NCI-H2107 treated with DMSO at 0.1 percent for 48 hours (cell line): ENCODE measurements around the gene RPL28.
"Not testable (repeated sequence)": the region's sequence is repeated elsewhere in the genome, so short reads cannot be mapped to it uniquely, and the experiment has no call there.

Experiments used
- DNase-seq: peaks from one replicate; lab custom pipeline; 2025; ENCODE audit not compliant: unreplicated experiment; lab: John Stamatoyannopoulos, UW

Gene RPL28

GRCh38 chr19:55447421-55448174, 61.9 kb downstream of the RPL28 start:
- peak; percentile 22 for DNase-seq

GRCh38 chr19:55448175-55448490, 62.4 kb downstream of the RPL28 start:
- not testable (repeated sequence) for DNase-seq

GRCh38 chr19:55449469-55449868, 63.7 kb downstream of the RPL28 start:
- no peak for DNase-seq

- DNase-seq, result no peak
Observed at GRCh38 chr19:55451163-55451964, 65.6 kb downstream of the RPL28 start.

- no peak for DNase-seq
Observed at GRCh38 chr19:55451965-55452748, 66.4 kb downstream of the RPL28 start.
